Stimulated activated CD8-positive, alpha-beta memory T cell treated with anti-CD3 and anti-CD28 coated beads, Interleukin-12 subunit alpha, Interleukin-12 subunit beta, amount 100 ng/mL, for 1 hour (primary cell): ENCODE measurements around the gene NKAP.
A peak's percentile ranks its signal among the peaks of the same experiment; 100 is the strongest.
"Not testable (repeated sequence)": the region's sequence is repeated elsewhere in the genome, so short reads cannot be mapped to it uniquely, and the experiment has no call there.

Experiments used
- DNase-seq: peaks from one replicate; pipeline ENCODE4 v3.0.0-alpha.2; 2020; ENCODE audit warnings: low read depth

Gene NKAP

DNA sequence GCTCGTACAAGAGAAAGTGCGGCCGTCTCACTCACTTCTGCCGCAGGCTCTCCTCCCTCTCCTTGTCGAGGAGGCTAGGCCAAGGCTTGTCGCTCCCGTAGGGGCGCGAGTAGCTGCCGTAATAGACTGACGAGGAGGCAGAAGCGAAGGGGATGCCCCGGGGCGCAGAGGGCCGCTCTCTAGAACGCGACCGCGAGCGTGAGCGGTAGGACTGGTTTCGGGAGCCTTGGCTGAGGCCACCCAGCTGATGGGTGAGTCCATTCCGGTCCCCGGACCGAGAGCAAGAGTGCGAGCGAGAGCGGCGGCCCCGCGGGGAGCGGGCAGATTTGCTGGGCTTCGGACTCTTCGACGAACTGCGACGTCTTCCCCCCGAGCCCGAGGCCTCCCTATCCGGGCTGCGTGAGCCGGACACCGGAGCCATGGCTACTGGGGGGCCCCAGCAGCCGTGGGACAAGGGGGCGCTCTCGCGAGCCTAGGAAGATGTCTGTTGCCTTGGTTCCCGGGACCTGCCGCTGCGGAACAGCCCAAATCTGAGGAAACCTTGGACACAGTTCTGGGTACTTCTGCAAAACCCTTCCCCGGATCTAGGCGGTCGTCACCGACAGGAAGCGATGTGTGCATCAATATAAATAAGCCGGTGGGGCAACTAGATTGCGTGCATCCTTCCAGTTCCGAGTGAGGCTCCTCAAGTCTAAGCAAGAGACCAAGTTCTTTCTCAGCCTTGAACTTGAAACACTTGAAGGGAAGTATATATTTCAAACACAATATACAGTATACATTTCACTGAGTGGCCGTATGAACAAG lies at the start of gene NKAP:
Gene NKAP, minus strand, starts transcription at position 567 of the 804 bp plus-strand sequence. Its CDS starts 146 bp downstream, at position 421.
- peak; percentile 65 for DNase-seq

DNA sequence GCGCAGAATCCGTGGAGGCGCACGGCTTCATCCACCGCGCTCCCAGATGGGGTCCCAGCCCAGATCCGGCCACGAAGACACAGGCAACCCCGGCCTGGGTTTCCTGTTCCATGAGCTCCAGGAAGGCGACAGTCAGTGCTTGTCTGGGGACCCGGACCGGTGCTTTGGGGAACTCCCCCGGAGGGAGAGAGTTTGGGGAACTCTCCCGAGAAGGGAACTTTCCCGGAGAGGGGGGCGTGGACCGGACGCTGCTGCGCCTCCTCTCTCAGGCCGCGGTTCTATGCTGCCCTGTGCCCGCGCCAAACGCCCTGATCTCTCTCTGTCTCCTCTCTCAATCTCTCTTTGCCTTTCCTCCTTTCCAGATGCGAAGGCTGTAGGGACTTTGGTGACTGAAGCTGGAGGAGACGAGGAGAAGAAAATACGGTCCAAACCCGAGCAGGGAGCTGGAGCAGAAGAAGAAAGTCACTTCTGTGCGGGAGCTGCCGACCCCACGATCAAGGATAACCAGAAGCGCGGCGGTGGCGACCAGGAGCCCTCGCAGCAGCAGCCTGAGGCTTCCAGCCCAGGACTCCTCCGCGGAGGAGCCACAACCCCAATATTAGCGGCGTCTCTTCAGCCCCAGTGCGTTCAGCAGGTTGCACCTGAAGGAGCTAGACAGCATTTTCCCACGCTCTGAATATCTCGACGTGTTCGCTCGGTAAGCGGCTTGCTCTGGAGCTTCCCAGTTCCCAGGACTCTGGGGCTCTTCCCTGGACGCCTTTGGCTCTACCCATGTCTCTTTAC lies 47.6 kb upstream of the NKAP start:
- DNase-seq, result no peak

GRCh38 chrX:119990556-119991004 lies 47.0 kb upstream of the NKAP start:
- no peak for DNase-seq

- DNase-seq, result no peak
These were observed 46.5 kb upstream of the NKAP start for GRCh38 chrX:119989905-119990555.

- DNase-seq, result no peak
These were observed 42.7 kb upstream of the NKAP start for GRCh38 chrX:119986203-119986602.

DNA sequence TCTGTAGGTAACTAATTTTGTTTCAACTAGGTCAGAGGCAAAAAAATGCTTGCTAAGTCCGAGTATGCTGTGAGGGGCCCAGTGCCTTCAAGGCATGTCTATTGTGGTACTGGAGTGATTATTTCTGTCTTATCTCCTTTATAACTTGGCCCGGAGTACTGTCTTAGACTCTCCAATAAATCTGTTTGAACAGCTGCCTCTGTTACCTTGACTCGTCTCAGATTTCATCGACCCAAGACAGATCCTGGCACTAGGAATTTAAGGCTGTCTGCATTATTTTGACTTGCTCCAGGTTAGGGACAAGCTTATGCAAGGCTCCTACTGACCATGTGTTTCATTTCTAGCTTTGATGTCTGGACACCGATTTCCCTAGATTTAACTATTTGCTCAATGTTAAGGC lies 41.1 kb upstream of the NKAP start:
- DNase-seq, result no peak

- DNase-seq, result no peak
These were observed 39.9 kb upstream of the NKAP start for GRCh38 chrX:119983494-119983893.

DNA sequence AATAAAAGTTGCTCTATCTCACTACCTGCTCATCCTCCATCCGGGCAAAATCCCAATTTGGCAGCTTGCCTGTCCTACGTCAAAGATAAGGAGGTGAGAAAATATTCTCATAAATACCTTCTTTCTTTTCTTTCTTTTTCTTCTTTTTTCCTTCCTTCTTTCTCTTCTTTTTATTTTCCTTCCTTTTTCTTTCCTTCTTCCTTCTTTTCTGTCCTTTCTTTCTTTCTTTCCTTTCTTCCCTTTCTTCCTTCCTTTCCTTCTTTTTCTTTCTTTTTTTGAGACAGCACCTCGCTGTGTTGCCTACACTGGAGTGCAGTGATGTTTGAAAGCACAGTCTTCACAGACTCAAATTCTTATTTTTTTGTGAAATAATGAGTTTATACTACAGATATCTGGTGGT lies 38.6 kb upstream of the NKAP start:
- DNase-seq, result no peak

- DNase-seq, result no peak
These were observed 37.9 kb upstream of the NKAP start for GRCh38 chrX:119981286-119982070.

- DNase-seq, result not testable (repeated sequence)
These were observed 33.6 kb upstream of the NKAP start for GRCh38 chrX:119977172-119977571.

- DNase-seq, result no peak
These were observed 27.6 kb upstream of the NKAP start for GRCh38 chrX:119971184-119971583.

DNA sequence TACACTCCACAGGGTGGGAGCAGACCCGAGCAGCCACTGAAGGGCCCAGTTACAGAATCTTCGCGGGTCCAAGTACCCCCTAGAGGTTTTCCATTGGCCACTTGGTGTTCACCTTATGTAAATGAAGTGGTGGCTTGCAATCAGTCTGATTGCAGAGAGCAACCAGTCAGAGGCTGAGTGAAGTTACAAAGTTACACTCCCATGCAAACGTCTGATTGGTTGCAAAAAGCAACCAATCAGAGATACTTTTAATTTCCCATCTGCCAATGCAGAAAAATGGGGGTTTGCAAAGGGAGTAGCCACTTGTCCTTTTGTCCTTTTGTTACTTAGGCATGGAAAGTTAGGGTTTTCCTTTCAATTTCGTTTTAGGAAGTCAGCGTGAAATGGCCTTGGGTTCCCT lies 27.0 kb upstream of the NKAP start:
- DNase-seq, result no peak

GRCh38 chrX:119966837-119967236 lies 23.3 kb upstream of the NKAP start:
- not testable (repeated sequence) for DNase-seq

DNA sequence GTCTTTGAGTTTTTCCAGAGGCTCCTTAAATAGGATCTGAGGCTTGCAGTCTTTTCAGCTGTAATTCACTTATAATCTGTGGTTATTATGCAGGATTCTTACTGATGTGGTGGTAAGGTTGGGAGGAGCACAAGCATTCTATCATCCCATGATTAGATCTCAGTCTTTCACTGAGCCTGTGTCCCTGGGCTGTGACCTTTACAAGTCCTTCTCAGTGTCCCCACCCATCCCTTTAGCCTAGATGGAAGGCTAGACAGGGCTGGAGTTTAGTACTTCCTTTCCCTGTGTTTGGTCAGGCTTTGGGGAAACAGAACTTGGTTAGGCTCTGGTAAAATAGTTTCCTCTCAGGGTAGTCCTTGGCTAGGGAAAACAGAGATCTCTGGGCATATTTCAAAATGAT lies 17.1 kb upstream of the NKAP start:
- DNase-seq, result no peak

- DNase-seq, result peak; percentile 19
These were observed 12.4 kb upstream of the NKAP start for GRCh38 chrX:119955807-119956570.

- no peak for DNase-seq
These were observed 10.8 kb upstream of the NKAP start for GRCh38 chrX:119954374-119954773.

DNA sequence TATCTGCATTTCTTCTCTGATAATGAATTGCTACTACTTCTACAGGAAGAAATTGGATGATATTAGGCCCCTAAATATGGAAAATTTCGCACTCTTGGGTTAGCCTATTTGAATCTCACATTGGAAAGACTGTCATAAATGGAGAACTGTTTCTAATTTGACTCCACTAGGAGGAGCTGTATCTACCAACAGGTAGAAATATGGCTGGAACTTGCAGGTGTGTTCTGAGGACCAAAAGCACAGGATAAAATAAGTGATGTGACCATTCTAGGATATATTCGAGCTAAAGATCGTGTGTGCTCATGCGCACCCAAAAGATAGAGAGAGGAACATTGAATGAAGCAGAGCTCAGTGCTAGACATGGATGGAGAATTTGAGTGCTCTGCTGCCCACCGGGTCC lies 4.8 kb upstream of the NKAP start:
- no peak for DNase-seq

- DNase-seq, result no peak
These were observed 1.9 kb upstream of the NKAP start for GRCh38 chrX:119945481-119945880.

- DNase-seq, result no peak
These were observed 743 bp downstream of the NKAP start for GRCh38 chrX:119942831-119943184.

- DNase-seq, result no peak
These were observed 1.3 kb downstream of the NKAP start for GRCh38 chrX:119942173-119942819.

- no peak for DNase-seq
These were observed 2.2 kb downstream of the NKAP start for GRCh38 chrX:119941336-119941735.
